Measurements from ENCODE around the gene CADPS. TPM values are rescaled to one million over a fixed set of nuclear protein-coding genes. Genes with fewer than 3 reads are reported as not detected.

The CADPS gene
- total RNA-seq, 3 donors from 2014 or later (not counting 1 experiment from before 2014, with no cell fraction given) = not detected

DNA sequence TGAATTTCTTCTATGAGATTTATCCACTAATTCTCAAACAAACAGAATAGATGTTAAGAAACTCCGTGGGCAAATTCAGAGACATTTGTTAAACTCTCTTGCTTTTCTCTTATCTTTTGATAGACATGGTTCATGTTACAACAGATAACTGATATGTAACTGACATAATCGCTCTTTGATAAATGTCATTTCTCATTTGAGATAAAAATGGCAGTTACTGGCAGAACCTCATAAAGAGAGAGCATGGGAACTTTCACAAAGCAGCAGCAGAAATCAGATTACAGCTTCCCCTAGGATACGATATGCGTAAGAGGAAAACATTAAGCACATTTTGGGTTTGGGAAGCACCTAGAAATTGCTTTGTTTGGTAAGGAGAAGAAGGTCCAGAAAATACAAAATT is 126.1 kb downstream of the CADPS start:
- ATAC-seq (no peak), DNase-seq (no peak)
- Histone ChIP-seq H3K27ac (ENCODE audit: low read length) (no peak overlapping the region), H3K9me3 (ENCODE audit: control insufficient read depth, insufficient read depth, low read length) (no peaks in the 10 kb centered on the region), H3K27me3 (ENCODE audit: control insufficient read depth, insufficient read depth, low read length) (no peaks in the 10 kb centered on the region), H3K4me1 (ENCODE audit: control insufficient read depth, insufficient read depth, low read length) (no peaks in the 10 kb centered on the region), H3K36me3 (ENCODE audit: control insufficient read depth, insufficient read depth, low read length) (no peaks in the 10 kb centered on the region), H3K4me3 (ENCODE audit: low read length) (no peak overlapping the region)
- Mint-ChIP-seq H3K36me3 (no peaks in the 10 kb centered on the region), H3K27ac (no peak overlapping the region), H3K9me3 (peaks cover 0 to 3% of the 10 kb centered on the region in 2 donors), H3K4me1 (no peaks in the 10 kb centered on the region), H3K27me3 (ENCODE audit: low read depth in 2 of 2) (no peaks in the 10 kb centered on the region), H3K4me3 (no peak overlapping the region)
- no peak for TF ChIP-seq CTCF (IDR thresholded peaks at IDR 0.05)
- 88% methylated on average over 3 of the region's 4 CpGs for WGBS (ENCODE audit: insufficient coverage)
- intact Hi-C loops (cut with micrococcal nuclease) = no loop called here

DNA sequence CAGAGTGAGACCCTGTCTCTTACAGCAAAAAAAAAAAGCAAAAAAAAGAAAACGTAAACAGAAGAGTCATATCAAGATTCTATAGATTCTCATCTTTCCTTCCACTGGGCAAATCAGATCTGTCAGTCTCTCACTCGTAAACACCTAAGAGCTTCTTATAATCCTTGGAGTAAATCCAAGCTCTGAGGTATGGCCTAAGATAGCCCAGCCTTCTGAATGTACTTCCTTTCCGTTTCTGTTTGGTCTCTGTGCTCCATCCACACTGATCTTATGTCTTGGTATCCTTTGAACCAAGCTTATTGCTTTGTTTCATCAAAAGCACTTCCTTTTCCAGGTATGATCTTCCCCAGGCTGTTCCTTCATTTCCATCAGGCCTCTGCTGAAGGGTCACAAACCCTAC is 137.8 kb downstream of the CADPS start:
- no peaks in the 10 kb centered on the region for H3K4me1 Mint-ChIP-seq
- no peaks in the 10 kb centered on the region for H3K27me3 Mint-ChIP-seq (ENCODE audit: low read depth in 2 of 2)
- Histone ChIP-seq H3K4me1 (ENCODE audit: control insufficient read depth, insufficient read depth, low read length) (no peaks in the 10 kb centered on the region), H3K9me3 (ENCODE audit: control insufficient read depth, insufficient read depth, low read length) (no peaks in the 10 kb centered on the region), H3K4me3 (ENCODE audit: low read length) (no peak overlapping the region), H3K27me3 (ENCODE audit: control insufficient read depth, insufficient read depth, low read length) (no peaks in the 10 kb centered on the region), H3K27ac (ENCODE audit: low read length) (no peak overlapping the region), H3K36me3 (ENCODE audit: control insufficient read depth, insufficient read depth, low read length) (no peaks in the 10 kb centered on the region)
- no peak overlapping the region for H3K27ac Mint-ChIP-seq
- WGBS (ENCODE audit: insufficient coverage) = 64% methylated on average over 3 of the region's 3 CpGs
- intact Hi-C loops (cut with micrococcal nuclease) = no loop called here
- no peaks in the 10 kb centered on the region for H3K36me3 Mint-ChIP-seq
- no peak overlapping the region for H3K4me3 Mint-ChIP-seq
- TF ChIP-seq CTCF (IDR thresholded peaks at IDR 0.05) = no peak
- no peak for DNase-seq
- H3K9me3 Mint-ChIP-seq = peaks cover 3 to 7% of the 10 kb centered on the region in 2 donors
- ATAC-seq = no peak

DNA sequence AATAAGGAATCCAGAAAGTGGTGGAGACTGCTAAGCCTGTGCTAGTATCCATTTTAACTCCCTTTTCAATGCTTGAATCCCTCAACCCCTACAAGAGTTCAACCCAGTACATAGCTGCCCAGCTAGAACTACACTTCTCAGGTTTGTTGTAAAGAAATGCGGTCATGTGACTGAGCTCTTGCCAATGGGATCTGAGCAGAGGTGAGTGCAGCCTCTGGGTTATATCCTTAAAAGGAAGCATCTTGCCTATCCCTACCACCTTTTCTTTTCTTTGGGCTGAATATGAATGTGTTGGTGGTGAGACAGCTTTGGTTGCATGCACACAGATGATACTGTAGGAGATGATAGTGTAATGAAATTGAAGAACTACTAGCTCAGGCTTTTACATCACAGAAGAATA is 139.7 kb downstream of the CADPS start:
- Histone ChIP-seq H3K4me1 (ENCODE audit: control insufficient read depth, insufficient read depth, low read length) (no peaks in the 10 kb centered on the region), H3K36me3 (ENCODE audit: control insufficient read depth, insufficient read depth, low read length) (no peaks in the 10 kb centered on the region), H3K9me3 (ENCODE audit: control insufficient read depth, insufficient read depth, low read length) (no peaks in the 10 kb centered on the region), H3K27ac (ENCODE audit: low read length) (no peak overlapping the region), H3K27me3 (ENCODE audit: control insufficient read depth, insufficient read depth, low read length) (no peaks in the 10 kb centered on the region), H3K4me3 (ENCODE audit: low read length) (no peak overlapping the region)
- Mint-ChIP-seq H3K9me3 (peaks cover 3 to 7% of the 10 kb centered on the region in 2 donors), H3K36me3 (no peaks in the 10 kb centered on the region), H3K27me3 (ENCODE audit: low read depth in 2 of 2) (no peaks in the 10 kb centered on the region), H3K4me3 (no peak overlapping the region), H3K27ac (no peak overlapping the region), H3K4me1 (no peaks in the 10 kb centered on the region)
- no peak for TF ChIP-seq CTCF (IDR thresholded peaks at IDR 0.05)
- ATAC-seq (no peak), DNase-seq (no peak)
- 100% methylated on average over 1 of the region's 1 CpG for WGBS (ENCODE audit: insufficient coverage)
- intact Hi-C loops (cut with micrococcal nuclease) = no loop called here

GRCh38 chr3:62732183-62732904 is 142.9 kb downstream of the CADPS start:
- intact Hi-C loops (cut with micrococcal nuclease) = no loop called here
- Mint-ChIP-seq H3K4me1 (no peaks in the 10 kb centered on the region), H3K36me3 (no peaks in the 10 kb centered on the region), H3K9me3 (peaks cover 3 to 5% of the 10 kb centered on the region in 2 donors), H3K4me3 (no peak overlapping the region), H3K27me3 (ENCODE audit: low read depth in 2 of 2) (no peaks in the 10 kb centered on the region), H3K27ac (no peak overlapping the region)
- Histone ChIP-seq H3K4me3 (ENCODE audit: low read length) (no peak overlapping the region), H3K4me1 (ENCODE audit: control insufficient read depth, insufficient read depth, low read length) (no peaks in the 10 kb centered on the region), H3K9me3 (ENCODE audit: control insufficient read depth, insufficient read depth, low read length) (no peaks in the 10 kb centered on the region), H3K27ac (ENCODE audit: low read length) (no peak overlapping the region), H3K27me3 (ENCODE audit: control insufficient read depth, insufficient read depth, low read length) (no peaks in the 10 kb centered on the region), H3K36me3 (ENCODE audit: control insufficient read depth, insufficient read depth, low read length) (no peaks in the 10 kb centered on the region)
- DNase-seq = no peak
- 84% methylated on average over 5 of the region's 5 CpGs for WGBS (ENCODE audit: insufficient coverage)
- TF ChIP-seq CTCF (IDR thresholded peaks at IDR 0.05) = no peak
- ATAC-seq = no peak

Measured in natural killer cell (primary cell).